GM23338 (cell line): ENCODE measurements around the gene BNC2. TPM values are rescaled to one million over a fixed set of nuclear protein-coding genes. Genes with fewer than 3 reads are reported as not detected.
A peak's percentile ranks its signal among the peaks of the same experiment; 100 is the strongest.

Experiments used
- ATAC-seq: fragments of 200-7000 bp; cut with Tn5 transposase; 3 replicates; pipeline ENCODE4 v1.9.1; 2020
- DNase-seq: peaks from one replicate; pipeline ENCODE4 v3.0.0-alpha.2; 2015; ENCODE audit warnings: low spot score
- H2AFZ ChIP-seq: fragments of 200-600 bp; sonication (generic); 2 replicates; pipeline ENCODE4 v1.8.0; 2016; ENCODE audit warnings: antibody characterized with exemption, mild to moderate bottlenecking, moderate library complexity
- H3F3A ChIP-seq: fragments of 200-600 bp; sonication (generic); replicated peaks from 2 replicates; pipeline ENCODE4 v1.8.0; 2017; ENCODE audit warnings: antibody characterized with exemption, mixed run types, low read depth
- H3K27ac ChIP-seq: fragments of 200-600 bp; sonication (generic); 2 replicates; pipeline ENCODE4 v1.6.1; 2016; ENCODE audit warnings: low read depth
- H3K27me3 ChIP-seq: fragments of 200-600 bp; sonication (generic); 2 replicates; pipeline ENCODE4 v1.8.0; 2016; ENCODE audit warnings: mild to moderate bottlenecking, mixed run types, moderate library complexity; ENCODE audit not compliant: insufficient read depth
- H3K36me3 ChIP-seq: fragments of 200-600 bp; sonication (generic); 2 replicates; pipeline ENCODE4 v1.8.0; 2016; ENCODE audit warnings: mild to moderate bottlenecking; ENCODE audit not compliant: insufficient read depth
- H3K4me1 ChIP-seq: fragments of 200-600 bp; sonication (generic); 2 replicates; pipeline ENCODE4 v1.8.0; 2016; ENCODE audit warnings: mild to moderate bottlenecking, moderate library complexity; ENCODE audit not compliant: insufficient read depth
- H3K4me2 ChIP-seq: fragments of 200-600 bp; sonication (generic); 2 replicates; pipeline ENCODE4 v1.7.1; 2017; ENCODE audit warnings: mixed run types
- H3K4me3 ChIP-seq: fragments of 200-600 bp; sonication (generic); 2 replicates; pipeline ENCODE4 v1.6.1; 2016; ENCODE audit warnings: mixed run types
- H3K79me2 ChIP-seq: fragments of 200-600 bp; sonication (generic); replicated peaks from 2 replicates; pipeline ENCODE4 v1.8.0; 2017; ENCODE audit warnings: mild to moderate bottlenecking; ENCODE audit not compliant: insufficient read depth
- H3K9me2 ChIP-seq: fragments of 200-600 bp; sonication (generic); 2 replicates; pipeline ENCODE4 v1.8.0; 2017; ENCODE audit not compliant: insufficient read depth
- H4K20me1 ChIP-seq: fragments of 200-600 bp; sonication (generic); replicated peaks from 2 replicates; pipeline ENCODE4 v1.8.0; 2017; ENCODE audit warnings: mild to moderate bottlenecking; ENCODE audit not compliant: insufficient read depth
- H3K27ac Mint-ChIP-seq: 2 replicates; pipeline ENCODE4 v1.8.0; 2020; ENCODE audit warnings: inconsistent platforms, mild to moderate bottlenecking, moderate library complexity, mixed read lengths
- H3K27me3 Mint-ChIP-seq: 3 replicates; pipeline ENCODE4 v1.8.0; 2022; ENCODE audit warnings: low read depth, mild to moderate bottlenecking, moderate library complexity, mixed read lengths, inconsistent platforms; ENCODE audit not compliant: insufficient read depth, poor library complexity
- H3K36me3 Mint-ChIP-seq: 3 replicates; pipeline ENCODE4 v1.8.0; 2021; ENCODE audit warnings: low read depth, mild to moderate bottlenecking, inconsistent platforms, moderate library complexity, mixed read lengths
- H3K4me1 Mint-ChIP-seq: 3 replicates; pipeline ENCODE4 v1.8.0; 2020; ENCODE audit warnings: mild to moderate bottlenecking, inconsistent platforms, mixed read lengths
- H3K4me3 Mint-ChIP-seq: 3 replicates; pipeline ENCODE4 v1.8.0; 2021; ENCODE audit warnings: moderate library complexity, mild to moderate bottlenecking, inconsistent platforms, mixed read lengths
- H3K9me3 Mint-ChIP-seq: 3 replicates; pipeline ENCODE4 v1.8.0; 2020; ENCODE audit warnings: moderate library complexity, mild to moderate bottlenecking, inconsistent platforms, mixed read lengths
- CREB1 ChIP-seq: fragments of 250-450 bp; sonication (Bioruptor Pico); IDR thresholded peaks from 2 replicates; pipeline ENCODE4 v1.5.0; 2020; ENCODE audit warnings: low read depth, mild to moderate bottlenecking, moderate library complexity
- CTCF ChIP-seq, 2 experiments: fragments of 200-600 bp in 1 of 2; sonication (generic) in 1 of 2; conservative IDR thresholded peaks; 2 replicates each; pipeline versions ENCODE4 v1.5.1 to v1.6.1; 2016 to 2017; ENCODE audit warnings: antibody characterized with exemption in 2 of 2, low read depth in 2 of 2, mild to moderate bottlenecking in 2 of 2, moderate library complexity in 1 of 2
- EZH2 ChIP-seq: fragments of 200-600 bp; sonication (generic); IDR thresholded peaks from one replicate; pipeline ENCODE4 v1.8.0; 2017; ENCODE audit warnings: antibody characterized with exemption, mild to moderate bottlenecking, low read depth; ENCODE audit not compliant: unreplicated experiment
- EZH2phosphoT487 ChIP-seq: fragments of 200-600 bp; sonication (generic); IDR thresholded peaks from one replicate; pipeline ENCODE4 v1.8.1; 2018; ENCODE audit warnings: antibody characterized with exemption; ENCODE audit not compliant: unreplicated experiment
- JUNB ChIP-seq: IDR thresholded peaks from one replicate; pipeline ENCODE4 v1.6.1; 2016; ENCODE audit warnings: antibody characterized with exemption; ENCODE audit not compliant: unreplicated experiment
- NANOG ChIP-seq: IDR thresholded peaks from 2 replicates; pipeline ENCODE4 v1.6.1; 2016; ENCODE audit warnings: antibody characterized with exemption, borderline replicate concordance
- POLR2AphosphoS5 ChIP-seq: IDR thresholded peaks from 2 replicates; pipeline ENCODE4 v1.6.1; 2016; ENCODE audit warnings: antibody characterized with exemption, low read depth
- REST ChIP-seq: IDR thresholded peaks from one replicate; pipeline ENCODE4 v1.6.1; 2018; ENCODE audit warnings: antibody characterized with exemption; ENCODE audit not compliant: unreplicated experiment
- STAT1 ChIP-seq: IDR thresholded peaks from one replicate; pipeline ENCODE4 v1.6.1; 2016; ENCODE audit warnings: antibody characterized with exemption; ENCODE audit not compliant: unreplicated experiment
- ZNF114 ChIP-seq: fragments of 250-450 bp; sonication (Bioruptor Pico); IDR thresholded peaks from 2 replicates; pipeline ENCODE4 v1.5.0; 2020; ENCODE audit warnings: mild to moderate bottlenecking, moderate library complexity
- ZNF331 ChIP-seq: fragments of 250-450 bp; sonication (Bioruptor Pico); IDR thresholded peaks from 2 replicates; pipeline ENCODE4 v1.5.0; 2020; ENCODE audit warnings: low read depth, mild to moderate bottlenecking, moderate library complexity
- polyA plus RNA-seq: library from polyadenylated mRNA; unstranded; fragments of >200 nt; fragmentation: Nextera tagmentation; extraction: Ambion mirVana; gene quantifications from 2 replicates; pipeline ENCODE4 v1.2.1, GENCODE V29; 2016
- total RNA-seq: library from RNA; depleted of rRNA; stranded (reverse); fragments of >200 nt; shearing (Covaris generic); gene quantifications from 2 replicates; pipeline ENCODE4 v1.2.3, GENCODE V29; 2014
- TF ChIP-seq, protein P1 (sequence below): fragments of 250-450 bp; sonication (Bioruptor Pico); IDR thresholded peaks from 2 replicates; pipeline ENCODE4 v1.5.0; 2020; ENCODE audit warnings: mild to moderate bottlenecking, moderate library complexity
- TF ChIP-seq, protein P2 (sequence below): IDR thresholded peaks from 2 replicates; pipeline ENCODE4 v1.6.1; 2016; ENCODE audit warnings: antibody characterized with exemption

The BNC2 gene
- total and polyA plus RNA-seq, 2 experiments from 2014 or later = 12.7 to 13.2 TPM

- no peak for ATAC-seq
- Mint-ChIP-seq H3K27me3 (peaks cover 4% of the 10 kb centered on the region), H3K36me3 (peaks cover 7% of the 10 kb centered on the region; the same call in 1 of the 3 replicates), H3K4me3 (no peak overlapping the region), H3K4me1 (peaks cover 65% of the 10 kb centered on the region), H3K9me3 (no peaks in the 10 kb centered on the region; the same call in 2 of the 3 replicates), H3K27ac (0 out of 2 replicates have a peak overlapping the region, but pooled peaks have one; percentile 76)
- H2AFZ ChIP-seq = no peak overlapping the region
- no peak for DNase-seq
- TF ChIP-seq, protein P1, sequence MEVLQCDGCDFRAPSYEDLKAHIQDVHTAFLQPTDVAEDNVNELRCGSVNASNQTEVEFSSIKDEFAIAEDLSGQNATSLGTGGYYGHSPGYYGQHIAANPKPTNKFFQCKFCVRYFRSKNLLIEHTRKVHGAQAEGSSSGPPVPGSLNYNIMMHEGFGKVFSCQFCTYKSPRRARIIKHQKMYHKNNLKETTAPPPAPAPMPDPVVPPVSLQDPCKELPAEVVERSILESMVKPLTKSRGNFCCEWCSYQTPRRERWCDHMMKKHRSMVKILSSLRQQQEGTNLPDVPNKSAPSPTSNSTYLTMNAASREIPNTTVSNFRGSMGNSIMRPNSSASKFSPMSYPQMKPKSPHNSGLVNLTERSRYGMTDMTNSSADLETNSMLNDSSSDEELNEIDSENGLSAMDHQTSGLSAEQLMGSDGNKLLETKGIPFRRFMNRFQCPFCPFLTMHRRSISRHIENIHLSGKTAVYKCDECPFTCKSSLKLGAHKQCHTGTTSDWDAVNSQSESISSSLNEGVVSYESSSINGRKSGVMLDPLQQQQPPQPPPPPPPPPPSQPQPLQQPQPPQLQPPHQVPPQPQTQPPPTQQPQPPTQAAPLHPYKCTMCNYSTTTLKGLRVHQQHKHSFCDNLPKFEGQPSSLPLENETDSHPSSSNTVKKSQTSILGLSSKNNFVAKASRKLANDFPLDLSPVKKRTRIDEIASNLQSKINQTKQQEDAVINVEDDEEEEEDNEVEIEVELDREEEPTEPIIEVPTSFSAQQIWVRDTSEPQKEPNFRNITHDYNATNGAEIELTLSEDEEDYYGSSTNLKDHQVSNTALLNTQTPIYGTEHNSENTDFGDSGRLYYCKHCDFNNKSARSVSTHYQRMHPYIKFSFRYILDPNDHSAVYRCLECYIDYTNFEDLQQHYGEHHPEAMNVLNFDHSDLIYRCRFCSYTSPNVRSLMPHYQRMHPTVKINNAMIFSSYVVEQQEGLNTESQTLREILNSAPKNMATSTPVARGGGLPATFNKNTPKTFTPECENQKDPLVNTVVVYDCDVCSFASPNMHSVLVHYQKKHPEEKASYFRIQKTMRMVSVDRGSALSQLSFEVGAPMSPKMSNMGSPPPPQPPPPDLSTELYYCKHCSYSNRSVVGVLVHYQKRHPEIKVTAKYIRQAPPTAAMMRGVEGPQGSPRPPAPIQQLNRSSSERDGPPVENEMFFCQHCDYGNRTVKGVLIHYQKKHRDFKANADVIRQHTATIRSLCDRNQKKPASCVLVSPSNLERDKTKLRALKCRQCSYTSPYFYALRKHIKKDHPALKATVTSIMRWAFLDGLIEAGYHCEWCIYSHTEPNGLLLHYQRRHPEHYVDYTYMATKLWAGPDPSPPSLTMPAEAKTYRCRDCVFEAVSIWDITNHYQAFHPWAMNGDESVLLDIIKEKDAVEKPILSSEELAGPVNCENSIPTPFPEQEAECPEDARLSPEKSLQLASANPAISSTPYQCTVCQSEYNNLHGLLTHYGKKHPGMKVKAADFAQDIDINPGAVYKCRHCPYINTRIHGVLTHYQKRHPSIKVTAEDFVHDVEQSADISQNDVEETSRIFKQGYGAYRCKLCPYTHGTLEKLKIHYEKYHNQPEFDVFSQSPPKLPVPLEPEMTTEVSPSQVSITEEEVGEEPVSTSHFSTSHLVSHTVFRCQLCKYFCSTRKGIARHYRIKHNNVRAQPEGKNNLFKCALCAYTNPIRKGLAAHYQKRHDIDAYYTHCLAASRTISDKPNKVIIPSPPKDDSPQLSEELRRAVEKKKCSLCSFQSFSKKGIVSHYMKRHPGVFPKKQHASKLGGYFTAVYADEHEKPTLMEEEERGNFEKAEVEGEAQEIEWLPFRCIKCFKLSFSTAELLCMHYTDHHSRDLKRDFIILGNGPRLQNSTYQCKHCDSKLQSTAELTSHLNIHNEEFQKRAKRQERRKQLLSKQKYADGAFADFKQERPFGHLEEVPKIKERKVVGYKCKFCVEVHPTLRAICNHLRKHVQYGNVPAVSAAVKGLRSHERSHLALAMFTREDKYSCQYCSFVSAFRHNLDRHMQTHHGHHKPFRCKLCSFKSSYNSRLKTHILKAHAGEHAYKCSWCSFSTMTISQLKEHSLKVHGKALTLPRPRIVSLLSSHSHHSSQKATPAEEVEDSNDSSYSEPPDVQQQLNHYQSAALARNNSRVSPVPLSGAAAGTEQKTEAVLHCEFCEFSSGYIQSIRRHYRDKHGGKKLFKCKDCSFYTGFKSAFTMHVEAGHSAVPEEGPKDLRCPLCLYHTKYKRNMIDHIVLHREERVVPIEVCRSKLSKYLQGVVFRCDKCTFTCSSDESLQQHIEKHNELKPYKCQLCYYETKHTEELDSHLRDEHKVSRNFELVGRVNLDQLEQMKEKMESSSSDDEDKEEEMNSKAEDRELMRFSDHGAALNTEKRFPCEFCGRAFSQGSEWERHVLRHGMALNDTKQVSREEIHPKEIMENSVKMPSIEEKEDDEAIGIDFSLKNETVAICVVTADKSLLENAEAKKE (CRISPR knock-in tag) = no peak
- TF ChIP-seq STAT1 (no peak), CREB1 (no peak), NANOG (no peak), CTCF (conservative IDR thresholded peaks at IDR 0.05; ENCODE audit: low read depth in 2 of 2) (no peak), EZH2phosphoT487 (no peak), ZNF331 (CRISPR knock-in tag) (no peak), ZNF114 (no peak), JUNB (no peak), REST (no peak), POLR2AphosphoS5 (no peak), EZH2 (no peak)
- TF ChIP-seq, protein P2, sequence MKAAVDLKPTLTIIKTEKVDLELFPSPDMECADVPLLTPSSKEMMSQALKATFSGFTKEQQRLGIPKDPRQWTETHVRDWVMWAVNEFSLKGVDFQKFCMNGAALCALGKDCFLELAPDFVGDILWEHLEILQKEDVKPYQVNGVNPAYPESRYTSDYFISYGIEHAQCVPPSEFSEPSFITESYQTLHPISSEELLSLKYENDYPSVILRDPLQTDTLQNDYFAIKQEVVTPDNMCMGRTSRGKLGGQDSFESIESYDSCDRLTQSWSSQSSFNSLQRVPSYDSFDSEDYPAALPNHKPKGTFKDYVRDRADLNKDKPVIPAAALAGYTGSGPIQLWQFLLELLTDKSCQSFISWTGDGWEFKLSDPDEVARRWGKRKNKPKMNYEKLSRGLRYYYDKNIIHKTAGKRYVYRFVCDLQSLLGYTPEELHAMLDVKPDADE = no peak
- 0 out of 2 replicates have a peak, but pooled peaks cover 4% of the 10 kb centered on the region for H3F3A ChIP-seq
- peak overlapping the region; percentile 8; the same call in 1 of the 2 replicates for H3K27ac ChIP-seq
- H3K9me2 ChIP-seq = no peaks in the 10 kb centered on the region
- H4K20me1 ChIP-seq = no peaks in the 10 kb centered on the region
- H3K4me1 ChIP-seq = peaks cover 70% of the 10 kb centered on the region
- no peaks in the 10 kb centered on the region for H3K27me3 ChIP-seq
- H3K79me2 ChIP-seq = peaks cover 20% of the 10 kb centered on the region; the same call in 1 of the 2 replicates
- H3K4me3 ChIP-seq = no peak overlapping the region
- H3K4me2 ChIP-seq = no peak overlapping the region
- H3K36me3 ChIP-seq = no peaks in the 10 kb centered on the region
These were observed 63.8 kb downstream of the BNC2 start for GRCh38 chr9:16806674-16807073.
